GM23248 (cell line): ENCODE results near the gene MMP14.

Experiments used
- EZH2 ChIP-seq: fragments of 200-600 bp; sonication (generic); IDR thresholded peaks from 2 replicates; pipeline ENCODE4 v1.6.1; 2018; ENCODE audit warnings: antibody characterized with exemption, mild to moderate bottlenecking; ENCODE audit not compliant: insufficient read depth, poor library complexity, severe bottlenecking
- EZH2phosphoT487 ChIP-seq: fragments of 200-600 bp; sonication (generic); IDR thresholded peaks from 2 replicates; pipeline ENCODE4 v1.6.1; 2018; ENCODE audit warnings: antibody characterized with exemption, moderate library complexity, mild to moderate bottlenecking, low read depth; ENCODE audit not compliant: insufficient read depth

- TF ChIP-seq EZH2phosphoT487: no peak
- TF ChIP-seq EZH2: no peak
Observed at GRCh38 chr14:22843123-22843925, 6.9 kb downstream of the MMP14 start.
